ENCODE data around the gene CABP4.

Gene CABP4

GRCh38 chr11:67419325-67420049 is 35.7 kb upstream of the CABP4 start:
- Histone ChIP-seq H3K27ac (ENCODE audit: insufficient read depth in 1 of 2, low read depth in 1 of 2, low read length in 2 of 2, poor library complexity in 1 of 2, severe bottlenecking in 2 of 2) (no peak overlapping the region), H3K9me3 (ENCODE audit: control extremely low read depth in 1 of 5, control insufficient read depth in 4 of 5, insufficient read depth in 2 of 5, low read depth in 1 of 5, low read length in 4 of 5) (no peaks in the 10 kb centered on the region), H3K4me3 (ENCODE audit: control insufficient read depth in 1 of 7, extremely low read depth in 1 of 7, insufficient read depth in 4 of 7, low read depth in 2 of 7, low read length in 6 of 7) (peak overlapping the region in 3 of 7 experiments; percentile 35 to 64 (median 36)), H3K4me1 (ENCODE audit: control extremely low read depth in 1 of 4, control insufficient read depth in 4 of 4, insufficient read depth in 4 of 4, low read length in 3 of 4) (peaks cover 0 to 76% (median 64%) of the 10 kb centered on the region in 4 experiments), H3K36me3 (ENCODE audit: control insufficient read depth in 4 of 4, insufficient read depth in 4 of 4, low read length in 3 of 4) (no peaks in the 10 kb centered on the region), H3K27me3 (replicated peaks in 2 of 5; ENCODE audit: control insufficient read depth in 4 of 5, insufficient read depth in 5 of 5, low read length in 4 of 5) (no peaks in the 10 kb centered on the region)
- ChIA-PET POLR2A (interaction anchor here (0.9 to 2.7 kb wide), 5 partner anchors 10 to 23 kb away, joined by 3 to 15 read pairs (median 7); partner anchors contain the start of genes PPP1CA, PTPRCAP and TBC1D10C), CTCF (interaction anchor here (1.2 to 6.4 kb wide), 8 partner anchors 11 to 68 kb away, joined by 3 to 60 read pairs (median 5); partner anchors contain the start of genes PPP1CA, PTPRCAP and TBC1D10C)
- DNase-seq = no peak
- WGBS (ENCODE audit: insufficient coverage) = 92% methylated on average over 16 of the region's 21 CpGs

- WGBS (ENCODE audit: insufficient coverage) = 47% methylated on average over 10 of the region's 15 CpGs
- no peaks in the 10 kb centered on the region for H3K27me3 ChIP-seq (replicated peaks in 2 of 5; ENCODE audit: control insufficient read depth in 4 of 5, insufficient read depth in 5 of 5, low read length in 4 of 5)
- peak overlapping the region in 5 of 7 experiments; percentile 38 to 73 (median 64) for H3K4me3 ChIP-seq (ENCODE audit: control insufficient read depth in 1 of 7, extremely low read depth in 1 of 7, insufficient read depth in 4 of 7, low read depth in 2 of 7, low read length in 6 of 7)
- no peaks in the 10 kb centered on the region for H3K9me3 ChIP-seq (ENCODE audit: control extremely low read depth in 1 of 5, control insufficient read depth in 4 of 5, insufficient read depth in 2 of 5, low read depth in 1 of 5, low read length in 4 of 5)
- ChIA-PET POLR2A (interaction anchor here (0.6 to 2.7 kb wide), 5 partner anchors 11 to 31 kb away, joined by 3 to 15 read pairs (median 9); partner anchors contain the start of gene PPP1CA), CTCF (interaction anchor here (1.2 to 6.4 kb wide), 5 partner anchors 12 to 68 kb away, joined by 4 to 60 read pairs (median 8); partner anchors contain the start of genes PPP1CA, PTPRCAP and TBC1D10C)
- H3K36me3 ChIP-seq (ENCODE audit: control insufficient read depth in 4 of 4, insufficient read depth in 4 of 4, low read length in 3 of 4) = no peaks in the 10 kb centered on the region
- peak overlapping the region in 1 of 2 experiments; percentile 5 for H3K27ac ChIP-seq (ENCODE audit: insufficient read depth in 1 of 2, low read depth in 1 of 2, low read length in 2 of 2, poor library complexity in 1 of 2, severe bottlenecking in 2 of 2)
- no peak for DNase-seq
- H3K4me1 ChIP-seq (ENCODE audit: control extremely low read depth in 1 of 4, control insufficient read depth in 4 of 4, insufficient read depth in 4 of 4, low read length in 3 of 4) = peaks cover 0 to 77% (median 58%) of the 10 kb centered on the region in 4 experiments
Measured at GRCh38 chr11:67420147-67420645, 35.0 kb upstream of the CABP4 start.

GRCh38 chr11:67420646-67421429 is 34.3 kb upstream of the CABP4 start:
- POLR2A ChIA-PET = interaction anchor here (0.6 to 1.9 kb wide), 6 partner anchors 9 to 30 kb away, joined by 3 to 9 read pairs (median 5); partner anchors contain the start of genes PPP1CA and PTPRCAP
- Histone ChIP-seq H3K4me1 (ENCODE audit: control extremely low read depth in 1 of 4, control insufficient read depth in 4 of 4, insufficient read depth in 4 of 4, low read length in 3 of 4) (peaks cover 0 to 75% (median 53%) of the 10 kb centered on the region in 4 experiments), H3K36me3 (ENCODE audit: control insufficient read depth in 4 of 4, insufficient read depth in 4 of 4, low read length in 3 of 4) (no peaks in the 10 kb centered on the region), H3K27ac (ENCODE audit: insufficient read depth in 1 of 2, low read depth in 1 of 2, low read length in 2 of 2, poor library complexity in 1 of 2, severe bottlenecking in 2 of 2) (peak overlapping the region in 1 of 2 experiments; percentile 5), H3K27me3 (replicated peaks in 2 of 5; ENCODE audit: control insufficient read depth in 4 of 5, insufficient read depth in 5 of 5, low read length in 4 of 5) (no peaks in the 10 kb centered on the region), H3K4me3 (ENCODE audit: control insufficient read depth in 1 of 7, extremely low read depth in 1 of 7, insufficient read depth in 4 of 7, low read depth in 2 of 7, low read length in 6 of 7) (peak overlapping the region in 6 of 7 experiments; percentile 28 to 73 (median 64)), H3K9me3 (ENCODE audit: control extremely low read depth in 1 of 5, control insufficient read depth in 4 of 5, insufficient read depth in 2 of 5, low read depth in 1 of 5, low read length in 4 of 5) (no peaks in the 10 kb centered on the region)
- peak; percentile 93 to 97 (median 96) for DNase-seq
- CTCF ChIA-PET = interaction anchor here (1.2 to 6.4 kb wide), 5 partner anchors 13 to 69 kb away, joined by 4 to 60 read pairs (median 8); partner anchors contain the start of genes PPP1CA, PTPRCAP and TBC1D10C
- WGBS (ENCODE audit: insufficient coverage) = under 1% methylated on average over 86 of the region's 97 CpGs

GRCh38 chr11:67421430-67422031 is 33.6 kb upstream of the CABP4 start:
- POLR2A ChIA-PET = interaction anchor here (1.0 to 1.9 kb wide), 4 partner anchors 9 to 20 kb away, joined by 4 to 9 read pairs (median 8); partner anchors contain the start of genes PPP1CA and PTPRCAP
- CTCF ChIA-PET = interaction anchor here (2.0 to 6.4 kb wide), 3 partner anchors 13 to 19 kb away, joined by 8 to 60 read pairs (median 22); partner anchors contain the start of genes PPP1CA, PTPRCAP and TBC1D10C
- H3K4me3 ChIP-seq (ENCODE audit: control insufficient read depth in 1 of 7, extremely low read depth in 1 of 7, insufficient read depth in 4 of 7, low read depth in 2 of 7, low read length in 6 of 7) = peak overlapping the region in 2 of 7 experiments; percentile 51 to 63
- no peak overlapping the region for H3K27ac ChIP-seq (ENCODE audit: insufficient read depth in 1 of 2, low read depth in 1 of 2, low read length in 2 of 2, poor library complexity in 1 of 2, severe bottlenecking in 2 of 2)
- H3K4me1 ChIP-seq (ENCODE audit: control extremely low read depth in 1 of 4, control insufficient read depth in 4 of 4, insufficient read depth in 4 of 4, low read length in 3 of 4) = peaks cover 0 to 68% (median 46%) of the 10 kb centered on the region in 4 experiments
- H3K9me3 ChIP-seq (ENCODE audit: control extremely low read depth in 1 of 5, control insufficient read depth in 4 of 5, insufficient read depth in 2 of 5, low read depth in 1 of 5, low read length in 4 of 5) = no peaks in the 10 kb centered on the region
- no peak for DNase-seq
- H3K27me3 ChIP-seq (replicated peaks in 2 of 5; ENCODE audit: control insufficient read depth in 4 of 5, insufficient read depth in 5 of 5, low read length in 4 of 5) = no peaks in the 10 kb centered on the region
- no peaks in the 10 kb centered on the region for H3K36me3 ChIP-seq (ENCODE audit: control insufficient read depth in 4 of 4, insufficient read depth in 4 of 4, low read length in 3 of 4)
- WGBS (ENCODE audit: insufficient coverage) = 80% methylated on average over 21 of the region's 22 CpGs

GRCh38 chr11:67422891-67423290 is 32.3 kb upstream of the CABP4 start:
- CTCF ChIA-PET = interaction anchor here (0.8 to 4.4 kb wide), 4 partner anchors 9 to 88 kb away, joined by 3 to 22 read pairs (median 4); partner anchors contain the start of gene PPP1CA
- Histone ChIP-seq H3K27ac (ENCODE audit: insufficient read depth in 1 of 2, low read depth in 1 of 2, low read length in 2 of 2, poor library complexity in 1 of 2, severe bottlenecking in 2 of 2) (no peak overlapping the region), H3K9me3 (ENCODE audit: control extremely low read depth in 1 of 5, control insufficient read depth in 4 of 5, insufficient read depth in 2 of 5, low read depth in 1 of 5, low read length in 4 of 5) (no peaks in the 10 kb centered on the region), H3K4me1 (ENCODE audit: control extremely low read depth in 1 of 4, control insufficient read depth in 4 of 4, insufficient read depth in 4 of 4, low read length in 3 of 4) (peaks cover 0 to 61% (median 38%) of the 10 kb centered on the region in 4 experiments), H3K36me3 (ENCODE audit: control insufficient read depth in 4 of 4, insufficient read depth in 4 of 4, low read length in 3 of 4) (no peaks in the 10 kb centered on the region), H3K27me3 (replicated peaks in 2 of 5; ENCODE audit: control insufficient read depth in 4 of 5, insufficient read depth in 5 of 5, low read length in 4 of 5) (no peaks in the 10 kb centered on the region), H3K4me3 (ENCODE audit: control insufficient read depth in 1 of 7, extremely low read depth in 1 of 7, insufficient read depth in 4 of 7, low read depth in 2 of 7, low read length in 6 of 7) (no peak overlapping the region)
- DNase-seq = no peak
- 77% methylated on average over 5 of the region's 6 CpGs for WGBS (ENCODE audit: insufficient coverage)
- POLR2A ChIA-PET = no interaction called here

GRCh38 chr11:67423466-67423865 is 31.7 kb upstream of the CABP4 start:
- H3K4me1 ChIP-seq (ENCODE audit: control extremely low read depth in 1 of 4, control insufficient read depth in 4 of 4, insufficient read depth in 4 of 4, low read length in 3 of 4) = peaks cover 0 to 57% (median 32%) of the 10 kb centered on the region in 4 experiments
- no peak for DNase-seq
- WGBS (ENCODE audit: insufficient coverage) = 93% methylated on average over 12 of the region's 13 CpGs
- ChIA-PET CTCF (interaction anchor here (0.8 to 4.4 kb wide), 5 partner anchors 9 to 88 kb away, joined by 3 to 22 read pairs (median 4); partner anchors contain the start of genes PPP1CA and PTPRCAP), POLR2A (no interaction called here)
- H3K27me3 ChIP-seq (replicated peaks in 2 of 5; ENCODE audit: control insufficient read depth in 4 of 5, insufficient read depth in 5 of 5, low read length in 4 of 5) = no peaks in the 10 kb centered on the region
- H3K27ac ChIP-seq (ENCODE audit: insufficient read depth in 1 of 2, low read depth in 1 of 2, low read length in 2 of 2, poor library complexity in 1 of 2, severe bottlenecking in 2 of 2) = no peak overlapping the region
- H3K4me3 ChIP-seq (ENCODE audit: control insufficient read depth in 1 of 7, extremely low read depth in 1 of 7, insufficient read depth in 4 of 7, low read depth in 2 of 7, low read length in 6 of 7) = no peak overlapping the region
- no peaks in the 10 kb centered on the region for H3K36me3 ChIP-seq (ENCODE audit: control insufficient read depth in 4 of 4, insufficient read depth in 4 of 4, low read length in 3 of 4)
- H3K9me3 ChIP-seq (ENCODE audit: control extremely low read depth in 1 of 5, control insufficient read depth in 4 of 5, insufficient read depth in 2 of 5, low read depth in 1 of 5, low read length in 4 of 5) = no peaks in the 10 kb centered on the region

All from common myeloid progenitor, CD34-positive (primary cell).